Fibroblast of the conjunctiva (primary cell): ENCODE results near the gene MYO1A.
"Not testable (repeated sequence)": the region's sequence is repeated elsewhere in the genome, so short reads cannot be mapped to it uniquely, and the experiment has no call there.

Source experiments
- DNase-seq: peaks from one replicate; pipeline ENCODE4 v3.0.0-alpha.2; 2010; ENCODE audit warnings: low read depth

Gene MYO1A

GRCh38 chr12:57087010-57087690 is 37.2 kb upstream of the MYO1A start:
- peak; percentile 89 for DNase-seq

GRCh38 chr12:57086493-57087009 is 36.6 kb upstream of the MYO1A start:
- DNase-seq, result peak; percentile 73

GRCh38 chr12:57085999-57086492 is 36.1 kb upstream of the MYO1A start:
- peak; percentile 83 for DNase-seq

- no peak for DNase-seq
Observed at GRCh38 chr12:57080855-57081254, 30.9 kb upstream of the MYO1A start.

- no peak for DNase-seq
Observed at GRCh38 chr12:57079821-57080220, 29.9 kb upstream of the MYO1A start.

GRCh38 chr12:57078519-57079404 is 28.8 kb upstream of the MYO1A start, which contains the start of gene NEMP1:
TSS of gene NEMP1 (minus strand) at chr12:57078791. CDS start at chr12:57078745, 46 bp downstream.
- peak; percentile 100 for DNase-seq

GRCh38 chr12:57073566-57074450 is 23.9 kb upstream of the MYO1A start:
- not testable (repeated sequence) for DNase-seq

GRCh38 chr12:57072661-57073060 is 22.7 kb upstream of the MYO1A start:
- DNase-seq, result no peak

GRCh38 chr12:57069523-57069922 is 19.6 kb upstream of the MYO1A start:
- DNase-seq, result peak; percentile 89

- DNase-seq, result no peak
Observed at GRCh38 chr12:57066245-57066644, 16.3 kb upstream of the MYO1A start.

- no peak for DNase-seq
Observed at GRCh38 chr12:57063991-57064685, 14.2 kb upstream of the MYO1A start.

- no peak for DNase-seq
Observed at GRCh38 chr12:57058454-57058853, 8.5 kb upstream of the MYO1A start.

GRCh38 chr12:57057067-57057751 is 7.3 kb upstream of the MYO1A start:
- no peak for DNase-seq

- no peak for DNase-seq
Observed at GRCh38 chr12:57055824-57056223, 5.9 kb upstream of the MYO1A start.

- not testable (repeated sequence) for DNase-seq
Observed at GRCh38 chr12:57053901-57054300, 4.0 kb upstream of the MYO1A start.

GRCh38 chr12:57053146-57053545 is 3.2 kb upstream of the MYO1A start:
- not testable (repeated sequence) for DNase-seq

- no peak for DNase-seq
Observed at GRCh38 chr12:57051011-57051410, 1.1 kb upstream of the MYO1A start.

GRCh38 chr12:57049119-57049446 is 846 bp downstream of the MYO1A start:
- no peak for DNase-seq

GRCh38 chr12:57048423-57049118 is 1.4 kb downstream of the MYO1A start:
- no peak for DNase-seq

GRCh38 chr12:57047981-57048380 is 1.9 kb downstream of the MYO1A start:
- DNase-seq, result no peak
